Measurements from ENCODE around the gene EFNA5.
A peak's percentile ranks its signal among the peaks of the same experiment; 100 is the strongest.

Gene EFNA5

DNA sequence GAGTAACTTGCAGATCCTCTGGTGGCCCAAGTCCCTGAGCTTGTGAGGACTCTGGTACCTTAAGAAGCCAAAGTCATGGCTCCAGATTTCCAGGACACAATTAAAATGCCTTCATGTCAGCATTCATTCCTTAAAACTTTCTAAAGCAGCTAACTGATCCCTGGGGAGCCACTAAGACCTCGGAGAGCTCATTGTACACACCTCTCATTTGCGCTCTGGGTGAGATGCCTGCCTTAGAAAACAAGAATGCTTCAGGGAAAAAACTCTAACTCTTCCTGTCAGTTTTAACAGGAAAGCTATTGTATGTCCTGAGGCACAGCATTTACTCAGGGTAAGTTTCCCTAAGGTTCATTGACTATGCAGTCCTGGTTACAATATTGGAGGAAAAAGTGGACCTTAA, 285.0 kb downstream of the EFNA5 start:
- TF ChIP-seq, protein P1, sequence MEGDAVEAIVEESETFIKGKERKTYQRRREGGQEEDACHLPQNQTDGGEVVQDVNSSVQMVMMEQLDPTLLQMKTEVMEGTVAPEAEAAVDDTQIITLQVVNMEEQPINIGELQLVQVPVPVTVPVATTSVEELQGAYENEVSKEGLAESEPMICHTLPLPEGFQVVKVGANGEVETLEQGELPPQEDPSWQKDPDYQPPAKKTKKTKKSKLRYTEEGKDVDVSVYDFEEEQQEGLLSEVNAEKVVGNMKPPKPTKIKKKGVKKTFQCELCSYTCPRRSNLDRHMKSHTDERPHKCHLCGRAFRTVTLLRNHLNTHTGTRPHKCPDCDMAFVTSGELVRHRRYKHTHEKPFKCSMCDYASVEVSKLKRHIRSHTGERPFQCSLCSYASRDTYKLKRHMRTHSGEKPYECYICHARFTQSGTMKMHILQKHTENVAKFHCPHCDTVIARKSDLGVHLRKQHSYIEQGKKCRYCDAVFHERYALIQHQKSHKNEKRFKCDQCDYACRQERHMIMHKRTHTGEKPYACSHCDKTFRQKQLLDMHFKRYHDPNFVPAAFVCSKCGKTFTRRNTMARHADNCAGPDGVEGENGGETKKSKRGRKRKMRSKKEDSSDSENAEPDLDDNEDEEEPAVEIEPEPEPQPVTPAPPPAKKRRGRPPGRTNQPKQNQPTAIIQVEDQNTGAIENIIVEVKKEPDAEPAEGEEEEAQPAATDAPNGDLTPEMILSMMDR (IDR thresholded peaks at IDR 0.05; ENCODE audit: low read length) = no peak
- no peak for TF ChIP-seq EZH2 (IDR thresholded peaks at IDR 0.05; ENCODE audit: borderline replicate concordance, low read length)
- Histone ChIP-seq H3K4me2 (ENCODE audit: low read length) (no peak overlapping the region), H2AFZ (ENCODE audit: low read length) (no peak overlapping the region), H3K27ac (ENCODE audit: low read depth, low read length, poor library complexity, severe bottlenecking) (peak overlapping the region; percentile 93), H3K9ac (ENCODE audit: low read length) (no peak overlapping the region), H3K4me3 (ENCODE audit: low read depth, low read length, poor library complexity, severe bottlenecking) (no peak overlapping the region), H4K20me1 (ENCODE audit: insufficient read depth, low read length) (no peaks in the 10 kb centered on the region), H3K27me3 (ENCODE audit: insufficient read depth, low read length) (no peaks in the 10 kb centered on the region), H3K9me3 (ENCODE audit: low read length) (no peaks in the 10 kb centered on the region), H3K4me1 (ENCODE audit: insufficient read depth, low read length, severe bottlenecking) (peaks cover 79% of the 10 kb centered on the region), H3K9me2 (ENCODE audit: low read depth, low read length) (no peaks in the 10 kb centered on the region), H3F3A (ENCODE audit: insufficient read depth, low read length) (no peaks in the 10 kb centered on the region), H3K79me2 (ENCODE audit: insufficient read depth, low read length) (no peaks in the 10 kb centered on the region), H3K36me3 (ENCODE audit: insufficient read depth, low read length) (no peaks in the 10 kb centered on the region)

DNA sequence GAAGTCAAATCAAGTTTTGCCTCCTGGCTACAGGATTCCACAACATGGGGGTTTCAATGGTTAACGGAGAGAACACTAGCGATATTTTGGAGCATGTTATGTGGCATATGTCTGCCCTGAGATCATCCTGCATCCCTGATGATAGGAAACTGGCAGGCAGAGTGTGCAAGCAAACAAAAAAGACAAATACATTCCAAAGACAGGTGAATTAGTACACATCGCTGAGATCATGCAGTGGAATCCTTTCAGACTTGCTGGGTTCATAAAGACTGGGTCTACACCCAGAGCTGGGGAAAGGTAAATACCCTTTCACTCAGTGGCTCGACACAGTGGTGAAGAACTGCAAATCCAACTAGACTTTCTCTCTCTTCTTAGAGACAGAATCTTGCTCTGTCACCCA, 286.5 kb downstream of the EFNA5 start:
- H3K27me3 ChIP-seq (ENCODE audit: insufficient read depth, low read length) = no peaks in the 10 kb centered on the region
- no peak overlapping the region for H2AFZ ChIP-seq (ENCODE audit: low read length)
- no peaks in the 10 kb centered on the region for H3K79me2 ChIP-seq (ENCODE audit: insufficient read depth, low read length)
- no peak overlapping the region for H3K4me3 ChIP-seq (ENCODE audit: low read depth, low read length, poor library complexity, severe bottlenecking)
- H3K9ac ChIP-seq (ENCODE audit: low read length) = no peak overlapping the region
- TF ChIP-seq, protein P1 (IDR thresholded peaks at IDR 0.05; ENCODE audit: low read length) = no peak
- TF ChIP-seq EZH2 (IDR thresholded peaks at IDR 0.05; ENCODE audit: borderline replicate concordance, low read length) = no peak
- no peaks in the 10 kb centered on the region for H4K20me1 ChIP-seq (ENCODE audit: insufficient read depth, low read length)
- H3K27ac ChIP-seq (ENCODE audit: low read depth, low read length, poor library complexity, severe bottlenecking) = peak overlapping the region; percentile 44
- H3K9me2 ChIP-seq (ENCODE audit: low read depth, low read length) = no peaks in the 10 kb centered on the region
- H3K4me2 ChIP-seq (ENCODE audit: low read length) = no peak overlapping the region
- no peaks in the 10 kb centered on the region for H3F3A ChIP-seq (ENCODE audit: insufficient read depth, low read length)
- H3K9me3 ChIP-seq (ENCODE audit: low read length) = no peaks in the 10 kb centered on the region
- H3K4me1 ChIP-seq (ENCODE audit: insufficient read depth, low read length, severe bottlenecking) = peaks cover 68% of the 10 kb centered on the region
- no peaks in the 10 kb centered on the region for H3K36me3 ChIP-seq (ENCODE audit: insufficient read depth, low read length)

DNA sequence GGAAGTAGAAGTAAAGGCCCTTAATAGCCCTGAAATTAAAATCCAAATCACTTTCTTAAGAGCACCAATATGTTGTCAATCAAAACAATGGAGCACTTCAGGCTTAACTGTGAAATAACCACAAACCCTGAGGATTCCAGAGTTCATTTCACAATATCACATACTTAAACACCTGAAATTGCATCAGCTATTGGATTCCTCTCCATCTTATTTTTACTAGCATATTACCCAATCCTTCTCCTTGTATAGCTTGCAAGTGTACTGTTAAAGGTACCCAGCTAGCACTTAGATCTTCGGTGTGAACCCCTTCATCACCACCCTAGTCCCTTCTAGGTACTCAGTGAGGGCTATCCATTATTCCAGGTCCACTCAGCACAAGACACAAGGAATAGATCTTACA, 287.3 kb downstream of the EFNA5 start:
- Histone ChIP-seq H3K9me3 (ENCODE audit: low read length) (no peaks in the 10 kb centered on the region), H3K27me3 (ENCODE audit: insufficient read depth, low read length) (no peaks in the 10 kb centered on the region), H3K9me2 (ENCODE audit: low read depth, low read length) (no peaks in the 10 kb centered on the region), H3K4me1 (ENCODE audit: insufficient read depth, low read length, severe bottlenecking) (peaks cover 63% of the 10 kb centered on the region), H3K4me2 (ENCODE audit: low read length) (no peak overlapping the region), H3K79me2 (ENCODE audit: insufficient read depth, low read length) (no peaks in the 10 kb centered on the region), H4K20me1 (ENCODE audit: insufficient read depth, low read length) (no peaks in the 10 kb centered on the region), H3F3A (ENCODE audit: insufficient read depth, low read length) (no peaks in the 10 kb centered on the region), H3K9ac (ENCODE audit: low read length) (no peak overlapping the region), H3K27ac (ENCODE audit: low read depth, low read length, poor library complexity, severe bottlenecking) (no peak overlapping the region), H3K4me3 (ENCODE audit: low read depth, low read length, poor library complexity, severe bottlenecking) (no peak overlapping the region), H2AFZ (ENCODE audit: low read length) (no peak overlapping the region), H3K36me3 (ENCODE audit: insufficient read depth, low read length) (no peaks in the 10 kb centered on the region)
- TF ChIP-seq, protein P1 (IDR thresholded peaks at IDR 0.05; ENCODE audit: low read length) = no peak
- TF ChIP-seq EZH2 (IDR thresholded peaks at IDR 0.05; ENCODE audit: borderline replicate concordance, low read length) = no peak

All from OCI-LY1 (cell line).